ENCODE data around the gene DERL2.
A peak's percentile ranks its signal among the peaks of the same experiment; 100 is the strongest.

DERL2 gene

DNA sequence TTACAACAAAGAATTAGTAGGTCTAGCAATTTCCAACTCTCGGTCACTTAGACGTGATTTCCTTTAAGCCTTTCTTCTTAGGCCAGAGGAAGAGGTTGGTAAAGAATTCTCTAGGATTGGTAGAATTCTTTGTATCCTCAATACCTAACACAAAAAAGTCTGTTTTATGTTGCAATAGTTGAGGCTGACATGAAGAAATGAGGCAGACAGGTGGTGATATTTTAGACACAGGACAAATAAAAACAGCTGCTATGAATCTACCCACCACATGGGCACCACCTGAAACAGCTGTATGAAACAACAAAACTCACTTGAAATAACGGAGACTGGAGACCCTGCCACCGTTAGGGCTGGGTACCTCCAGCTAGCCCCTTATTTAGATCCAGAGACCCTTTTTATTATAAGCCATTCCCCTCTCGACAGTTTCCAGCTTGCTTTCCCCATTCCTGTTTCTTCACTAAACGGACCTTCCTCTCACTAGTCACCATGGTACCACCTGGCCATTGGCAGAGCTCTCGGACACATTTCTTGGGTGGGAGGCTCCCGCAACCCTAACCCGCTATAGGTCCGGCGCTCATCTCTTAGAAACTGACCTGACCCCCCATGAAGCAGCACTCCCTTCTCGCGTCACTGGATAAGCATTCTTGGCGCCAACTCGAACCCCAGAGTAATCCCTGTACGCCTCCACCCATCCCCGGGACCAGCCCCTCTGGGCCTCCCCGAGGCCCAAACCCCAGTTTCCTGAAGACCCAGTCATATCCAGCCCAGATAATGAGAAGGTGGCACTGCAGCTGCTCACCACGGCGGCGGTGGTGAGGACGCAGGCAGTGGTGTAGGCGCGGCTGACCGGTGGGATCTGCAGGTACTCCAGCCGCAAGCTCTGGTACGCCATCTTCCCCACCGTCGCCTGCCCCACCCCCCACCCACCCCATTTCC is at the start of gene DERL2:
Gene DERL2 (minus strand): TSS at position 909 of the 936 bp plus-strand sequence. CDS start 17 bp downstream, at position 892.
- DNase-seq, result peak; percentile 6

DNA sequence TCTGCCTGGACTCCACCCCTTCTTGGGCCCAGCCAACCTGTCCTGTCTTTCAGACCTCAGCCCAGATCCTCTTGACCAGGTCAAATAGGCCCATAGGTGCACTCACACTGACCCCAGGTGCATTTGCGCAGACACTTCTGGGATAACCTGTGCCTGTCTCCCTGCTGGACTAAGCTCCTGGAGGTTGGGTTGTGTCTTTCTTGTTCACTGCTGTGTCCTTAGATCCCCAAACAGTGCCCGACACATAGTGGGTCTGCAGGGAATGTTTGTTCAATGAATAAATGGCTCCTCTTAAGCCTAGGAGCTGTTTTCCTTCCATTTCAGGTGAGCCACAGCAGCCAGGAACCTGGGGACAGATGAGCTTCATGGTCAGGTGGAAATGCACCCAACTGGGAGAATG is 49.5 kb upstream of the DERL2 start:
- DNase-seq, result no peak

DNA sequence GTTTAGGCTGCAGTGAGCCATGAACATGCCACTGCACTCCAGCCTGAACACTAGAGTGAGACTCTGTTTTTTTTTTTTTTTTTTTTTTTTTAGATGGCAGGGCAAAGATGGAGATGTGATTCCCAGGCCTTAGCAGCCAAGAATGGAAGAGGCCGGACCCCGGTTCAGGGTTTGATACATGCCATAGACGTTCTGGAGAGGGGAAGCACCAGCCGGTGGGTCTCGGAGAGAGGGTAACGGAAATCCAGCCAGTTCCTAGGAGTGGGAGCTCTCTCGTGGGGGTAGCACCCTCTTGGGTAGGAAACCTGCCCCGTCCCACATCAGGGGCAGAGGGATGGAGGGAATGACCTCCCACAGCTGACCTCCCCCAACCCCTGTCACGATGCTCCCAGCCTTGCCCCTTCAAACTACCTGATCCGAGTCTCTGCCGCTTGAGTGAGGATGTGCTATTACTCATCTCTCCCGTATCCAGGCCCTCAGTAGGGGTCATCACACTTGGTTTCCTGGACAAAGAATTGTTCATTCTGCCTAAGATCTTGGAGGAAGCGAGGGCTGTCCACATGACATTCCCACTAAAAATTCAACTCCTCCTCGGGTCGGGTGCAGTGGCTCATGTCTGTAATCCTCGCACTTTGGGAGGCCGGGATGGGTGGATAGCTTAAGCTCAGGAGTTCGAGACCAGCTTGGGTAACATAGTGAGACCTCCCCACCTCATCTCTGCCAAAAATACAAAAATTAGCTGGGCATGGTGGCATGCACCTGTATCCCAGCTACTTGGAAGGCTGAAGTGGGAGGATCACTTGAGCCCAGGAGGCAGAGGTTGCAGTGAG is 47.7 kb upstream of the DERL2 start:
- no peak for DNase-seq

DNA sequence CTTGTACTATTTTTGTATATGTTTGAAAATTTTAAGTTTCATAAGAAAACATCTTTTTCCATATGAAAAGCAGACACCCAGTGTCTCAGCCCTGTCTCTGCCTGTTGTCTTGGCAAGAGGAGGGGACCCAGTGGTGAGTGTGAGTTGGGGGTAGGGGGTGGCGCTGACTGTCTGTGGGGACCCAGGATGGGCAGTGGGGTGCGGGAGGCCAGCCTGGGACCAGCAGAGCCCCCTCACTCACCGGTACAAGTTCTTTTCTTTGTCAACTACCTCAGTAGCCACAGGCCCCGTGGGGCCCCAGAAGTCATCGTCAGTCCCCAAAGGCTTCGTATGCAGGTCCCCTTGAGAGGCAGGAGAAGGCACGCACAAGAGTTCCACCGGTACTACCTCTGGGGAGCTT is 46.6 kb upstream of the DERL2 start:
- DNase-seq, result no peak

DNA sequence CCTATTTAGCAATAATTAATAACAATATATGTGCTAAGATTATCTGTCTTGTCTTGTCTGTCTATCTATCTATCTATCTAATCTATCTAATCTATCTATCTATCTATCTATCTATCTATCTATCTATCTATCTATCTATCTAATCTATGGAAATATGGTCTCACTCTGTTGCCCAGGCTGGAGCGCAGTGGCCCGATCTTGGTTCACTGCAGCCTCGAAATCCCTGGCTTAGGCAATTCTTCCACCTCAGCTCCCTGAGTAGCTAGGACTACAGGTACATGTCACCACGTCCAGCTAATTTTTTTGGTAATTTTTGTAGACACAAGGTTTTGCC is 45.1 kb upstream of the DERL2 start:
- DNase-seq, result no peak

DNA sequence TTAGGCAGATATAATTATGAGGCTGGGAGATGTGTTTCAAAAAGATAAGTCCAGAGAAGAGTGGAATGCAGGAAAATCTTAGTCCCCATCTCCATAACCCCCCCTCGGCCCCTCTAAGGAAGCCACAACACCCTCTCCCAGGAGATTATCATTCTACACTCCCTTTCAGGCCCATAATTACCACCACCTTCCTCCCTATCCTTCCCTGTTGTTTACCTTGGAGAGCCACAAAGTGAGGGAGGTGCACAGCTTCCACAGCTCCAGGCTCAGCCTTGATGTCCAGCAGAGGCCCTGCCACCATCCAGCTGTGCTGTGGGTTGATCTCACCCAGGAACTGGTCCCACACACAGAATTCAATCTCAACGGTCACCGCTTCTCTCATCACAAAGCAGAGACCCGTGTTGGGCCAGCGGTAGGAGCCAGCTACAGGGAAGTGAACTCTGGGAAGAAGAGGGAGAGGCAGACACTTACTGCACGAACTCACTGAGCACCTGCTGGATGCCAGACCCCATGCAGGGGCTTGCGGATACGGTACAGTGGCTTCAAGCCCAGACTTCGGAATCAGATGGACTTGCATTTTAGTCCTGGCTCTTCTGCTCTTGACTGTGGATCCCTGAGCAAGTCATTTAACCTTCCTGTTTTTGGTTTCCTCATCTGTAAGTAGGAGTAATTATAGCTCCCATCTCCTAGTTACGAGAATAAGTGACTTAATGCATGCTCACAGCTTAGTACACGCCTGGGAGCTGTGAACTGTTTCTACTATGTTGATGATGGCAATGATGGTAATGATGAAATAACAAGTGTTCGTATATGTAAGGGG is 44.5 kb upstream of the DERL2 start:
- no peak for DNase-seq

DNA sequence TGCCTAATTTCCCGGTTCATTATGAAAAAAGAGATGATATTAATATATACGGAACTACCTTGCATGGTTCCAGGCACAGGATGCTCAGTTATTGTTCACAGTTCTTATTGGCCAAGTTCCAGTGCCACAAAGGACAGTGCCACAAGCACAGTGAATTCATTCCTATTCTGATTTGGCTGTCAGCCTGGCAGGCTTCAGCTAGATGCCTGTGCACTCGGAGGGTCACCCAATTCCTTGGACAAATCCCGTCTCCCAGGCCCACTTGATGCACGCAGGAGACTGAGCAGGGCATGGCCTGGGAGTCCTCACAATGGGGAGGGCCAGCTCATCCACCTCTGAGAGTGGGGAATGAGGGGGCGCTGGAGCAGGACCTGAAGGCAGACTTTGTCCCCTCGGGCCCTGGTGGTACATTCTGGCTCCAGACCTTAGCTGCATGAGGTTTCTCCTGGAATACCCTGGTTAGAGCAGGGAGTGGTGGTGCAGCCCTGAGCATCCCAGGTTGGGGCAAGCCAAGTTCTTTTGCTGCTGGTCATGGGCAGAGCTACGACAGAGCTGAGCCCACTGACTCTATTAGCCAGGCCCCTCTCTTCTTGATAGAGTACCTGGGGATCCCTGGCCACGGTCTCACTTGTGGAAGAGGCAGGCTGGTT is 41.7 kb upstream of the DERL2 start:
- DNase-seq, result no peak

DNA sequence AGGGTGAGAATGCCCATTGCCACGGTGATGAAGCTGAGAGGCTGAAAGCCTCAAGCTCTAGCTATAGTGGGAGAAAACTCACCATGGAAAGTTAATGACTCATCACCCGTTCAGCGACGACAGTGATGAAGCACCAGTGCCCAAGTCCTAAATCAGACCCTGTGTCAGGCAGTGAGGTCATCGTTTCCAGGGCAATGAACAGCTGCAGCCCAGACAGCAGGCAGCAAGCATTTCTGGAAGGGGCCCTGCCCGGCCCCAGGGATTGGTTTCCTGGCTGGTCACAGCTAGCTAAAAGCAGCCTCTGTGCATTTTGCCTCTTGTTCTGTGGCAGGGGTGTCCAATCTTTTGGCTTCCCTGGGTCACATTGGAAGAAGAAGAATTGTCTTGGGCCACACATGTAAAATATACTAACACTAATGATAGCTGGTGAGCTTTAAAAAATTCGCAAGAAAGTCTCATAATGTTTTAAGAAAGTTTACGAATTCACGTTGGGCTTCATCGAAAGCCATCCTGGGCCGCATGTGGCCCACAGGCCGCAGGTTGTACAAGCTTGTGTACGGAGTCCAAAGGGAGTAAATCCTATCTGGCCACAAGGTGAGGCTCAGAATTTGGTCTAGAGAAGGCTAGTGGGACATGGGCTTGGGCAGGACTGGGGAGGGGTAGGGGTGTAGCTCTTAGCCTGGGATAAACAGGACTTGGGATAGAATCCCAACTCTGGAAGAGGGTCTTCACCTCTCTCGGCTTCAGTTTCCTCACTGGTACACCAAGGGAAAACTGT is 41.0 kb upstream of the DERL2 start:
- peak; percentile 29 for DNase-seq

DNA sequence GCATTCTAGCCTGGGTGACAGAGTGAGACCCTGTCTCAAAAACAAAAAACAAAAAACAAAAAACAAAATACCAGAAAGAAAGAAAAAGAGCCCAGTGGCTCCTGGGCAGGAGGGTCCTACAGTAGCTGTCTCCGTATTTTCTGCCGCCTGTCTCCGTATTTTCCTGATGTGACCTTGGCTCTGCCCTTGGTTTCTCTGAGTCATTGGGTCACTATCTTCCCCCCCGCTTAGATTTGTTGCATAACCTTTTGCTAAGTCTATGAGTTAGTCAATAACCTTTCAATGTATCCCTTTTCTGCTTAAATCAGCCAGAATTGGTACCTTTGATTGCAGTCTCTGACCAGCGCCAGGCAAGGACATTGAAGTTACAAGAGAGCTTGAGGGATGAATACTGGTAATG is 37.3 kb upstream of the DERL2 start:
- DNase-seq, result no peak

DNA sequence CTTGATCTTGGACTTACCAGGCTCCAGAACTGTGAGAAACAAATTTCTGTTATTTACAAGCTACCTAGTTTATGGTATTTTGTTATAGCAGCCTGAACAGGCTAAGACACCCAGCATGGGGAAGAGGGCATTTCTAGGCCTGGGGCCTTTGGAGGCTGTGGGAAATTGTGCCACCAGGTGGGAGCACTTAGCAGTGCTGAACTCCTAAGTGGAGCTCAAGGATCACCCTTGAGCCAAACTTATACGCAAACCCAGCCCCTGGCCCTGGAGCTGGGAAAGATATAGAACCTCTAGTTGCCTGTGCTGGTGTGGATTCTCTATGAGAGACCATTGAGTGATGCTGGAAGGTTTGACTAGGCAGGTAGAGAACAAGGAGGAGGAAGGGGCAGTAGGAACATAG is 36.5 kb upstream of the DERL2 start:
- no peak for DNase-seq

DNA sequence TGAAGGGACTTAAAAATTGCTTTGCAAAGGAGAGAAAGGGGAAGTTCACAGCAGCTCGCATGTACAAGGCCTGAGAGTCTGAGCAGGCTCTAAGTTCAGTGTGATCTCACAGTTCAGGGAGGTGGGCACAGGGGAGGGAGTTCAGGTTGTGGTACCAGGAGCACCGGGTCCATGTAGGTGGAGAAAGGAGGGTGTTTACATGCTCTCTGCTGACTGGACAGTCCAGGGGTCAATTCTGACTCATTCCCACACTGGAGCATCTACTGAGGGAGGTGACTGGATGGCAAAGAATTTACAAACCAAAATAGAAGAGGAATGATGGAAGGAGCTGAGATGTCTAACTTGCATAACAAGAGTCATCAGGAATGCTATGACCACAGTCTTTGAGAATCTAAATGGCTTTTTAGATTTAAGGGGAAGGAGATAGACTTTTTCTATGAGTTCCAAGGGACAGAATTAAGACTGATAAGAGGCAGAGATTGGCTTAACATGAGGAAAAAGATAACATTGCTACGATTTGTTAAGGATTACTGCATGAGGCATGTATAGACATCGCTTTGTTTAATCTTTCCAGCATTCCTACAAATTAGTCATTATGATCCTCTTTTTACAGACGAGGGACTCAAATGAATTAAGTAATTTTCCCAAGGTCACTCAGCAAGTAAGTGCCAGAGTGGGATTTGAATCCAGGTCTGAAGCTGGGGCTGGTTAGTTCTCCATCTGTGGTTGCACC is 30.2 kb upstream of the DERL2 start:
- no peak for DNase-seq

DNA sequence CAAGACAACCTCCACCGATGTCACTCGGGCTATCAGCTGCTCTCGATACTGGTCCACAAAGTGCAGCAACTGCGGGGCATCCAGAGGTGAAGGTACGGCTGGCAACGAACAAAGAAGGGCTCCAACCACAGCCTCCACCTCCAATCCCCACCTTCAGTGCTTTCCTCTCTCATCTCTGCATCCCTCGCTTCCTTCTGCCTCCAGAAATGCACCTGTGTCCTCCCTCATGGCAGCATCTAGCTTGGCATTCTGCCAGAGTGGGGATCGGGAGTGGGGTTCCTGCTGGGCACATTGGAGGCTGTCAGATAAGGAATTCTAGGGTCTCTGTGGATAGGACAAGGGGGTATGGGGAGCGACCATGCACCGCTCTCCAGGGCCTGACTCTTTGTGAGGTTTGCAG is 29.0 kb upstream of the DERL2 start:
- no peak for DNase-seq

DNA sequence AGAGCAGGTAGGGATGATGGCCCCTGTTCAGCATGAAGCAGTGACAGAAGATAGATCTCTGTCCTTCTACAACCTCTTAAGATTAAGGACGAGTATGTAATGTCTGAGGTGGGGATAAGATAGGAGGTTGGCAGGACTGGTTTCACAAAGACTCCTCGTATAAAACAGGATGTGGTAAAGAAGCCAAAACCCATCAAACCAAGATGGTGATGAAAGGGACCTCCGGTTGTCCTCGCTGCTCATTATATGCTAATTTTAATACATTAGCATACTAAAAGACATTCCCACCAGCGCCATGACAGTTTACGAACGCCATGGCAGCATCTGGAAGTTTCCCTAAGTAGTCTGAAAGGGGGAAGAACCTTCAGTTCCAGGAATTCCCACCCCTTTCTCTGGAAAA is 27.6 kb upstream of the DERL2 start:
- no peak for DNase-seq

DNA sequence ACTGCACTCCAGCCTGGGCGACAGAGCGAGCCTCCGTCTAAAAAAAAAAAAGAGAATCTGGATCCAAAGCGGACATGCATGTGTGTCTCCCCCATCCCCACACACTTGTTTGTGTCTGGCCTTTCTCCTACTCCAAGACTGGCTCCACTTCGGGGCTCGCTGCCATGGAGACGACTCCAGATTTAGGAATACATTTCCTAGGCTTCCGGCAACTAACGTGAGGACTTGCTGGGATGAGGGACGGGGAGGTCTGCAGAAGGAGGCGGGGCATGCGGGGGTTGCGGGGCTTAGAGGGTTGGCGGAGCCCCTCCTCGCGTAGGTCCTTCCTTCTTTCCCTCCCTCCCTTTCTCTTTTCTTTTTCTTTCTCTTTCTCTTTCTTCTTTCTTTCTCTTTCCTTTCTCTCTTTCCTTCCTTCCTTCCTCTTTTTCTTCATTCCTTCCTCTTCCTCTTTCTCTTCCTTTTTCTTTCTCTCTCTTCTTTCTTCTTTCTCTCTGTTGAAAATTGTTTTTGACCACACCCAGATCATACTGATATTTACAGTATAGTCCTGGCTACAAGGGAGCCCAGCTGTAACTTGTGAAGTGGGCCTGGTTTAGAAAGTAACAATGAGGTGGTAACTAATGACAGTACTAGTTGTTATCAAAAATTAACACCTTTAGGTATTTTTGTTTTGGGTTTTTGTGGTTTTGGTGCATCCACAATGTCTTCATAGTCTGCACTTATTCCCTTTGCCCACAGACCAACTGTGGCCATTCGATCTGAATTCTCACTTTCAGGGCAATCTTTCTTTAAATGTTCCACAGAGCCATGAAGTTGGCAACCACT is 25.6 kb upstream of the DERL2 start:
- no peak for DNase-seq

DNA sequence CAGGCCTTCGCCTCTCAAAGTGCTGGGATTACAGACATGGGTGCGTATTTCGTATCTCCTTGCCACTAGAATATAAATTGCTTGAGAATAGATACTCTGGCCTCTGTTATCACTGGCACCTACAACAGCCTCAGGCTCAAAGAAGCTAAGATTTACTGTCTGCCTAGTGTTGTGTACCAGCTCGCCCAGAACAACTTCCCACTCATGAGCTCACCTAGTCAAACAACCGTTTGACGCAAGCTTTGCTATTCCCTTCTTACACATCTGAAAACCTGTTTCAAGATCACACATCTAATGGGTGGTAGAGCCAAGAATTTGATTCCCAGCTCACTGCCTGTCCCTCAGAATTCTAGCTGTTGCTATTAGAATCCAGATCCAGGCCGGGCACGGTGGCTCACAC is 24.8 kb upstream of the DERL2 start:
- DNase-seq, result no peak

DNA sequence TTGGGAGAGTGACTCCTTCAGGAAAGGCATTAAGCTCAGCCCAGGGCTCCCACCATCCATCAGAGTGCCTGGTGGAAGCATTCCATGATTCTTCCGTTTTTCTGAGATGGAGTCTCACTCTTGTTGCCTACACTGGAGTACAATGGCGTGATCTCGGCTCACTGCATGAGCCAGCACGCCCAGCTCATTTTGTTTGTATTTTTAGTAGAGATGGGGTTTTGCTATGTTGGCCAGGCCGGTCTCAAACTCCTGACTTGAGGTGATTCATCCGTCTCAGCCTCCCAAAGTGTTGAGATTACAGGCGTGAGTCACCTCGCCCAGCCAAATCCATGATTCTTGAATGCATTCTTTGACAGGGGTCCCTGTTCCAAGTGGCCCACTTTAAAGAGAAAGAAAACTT is 23.5 kb upstream of the DERL2 start:
- DNase-seq, result no peak

DNA sequence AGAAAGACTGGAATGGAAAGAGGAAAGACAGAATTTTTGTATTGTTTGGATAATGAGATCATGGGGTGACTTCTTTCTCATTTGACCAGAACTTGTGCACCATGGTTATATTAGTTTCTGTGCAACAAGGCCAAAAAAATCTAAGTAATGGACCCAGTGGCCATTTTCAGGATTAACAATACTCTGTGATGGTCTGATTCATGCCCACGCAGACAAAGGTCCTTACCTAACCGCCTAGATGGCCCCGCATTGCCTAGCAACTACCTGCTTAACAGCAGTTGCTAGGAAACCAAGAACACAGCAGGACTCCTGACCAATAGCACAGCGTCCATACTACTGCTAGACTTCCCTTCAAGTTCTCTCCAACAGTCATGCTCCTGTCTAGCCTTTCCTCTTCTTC is 22.8 kb upstream of the DERL2 start:
- DNase-seq, result no peak

DNA sequence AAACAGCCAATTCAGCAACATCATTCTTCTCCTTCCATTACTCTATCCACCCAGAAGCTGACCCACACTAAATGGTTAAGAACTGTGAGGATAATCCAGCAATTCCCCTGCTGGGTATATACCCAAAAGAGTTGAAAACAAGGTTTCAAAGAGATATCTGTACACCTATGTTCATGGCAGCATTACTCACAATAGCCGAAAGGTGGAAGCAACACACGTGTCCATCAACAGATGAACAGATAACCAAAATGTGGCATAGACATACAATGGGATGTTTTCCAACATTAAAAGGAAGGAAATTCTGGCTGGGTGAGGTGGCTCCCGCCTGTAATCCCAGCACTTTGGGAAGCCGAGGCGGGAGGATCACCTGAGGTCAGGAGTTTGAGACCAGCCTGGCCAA is 20.3 kb upstream of the DERL2 start:
- no peak for DNase-seq

DNA sequence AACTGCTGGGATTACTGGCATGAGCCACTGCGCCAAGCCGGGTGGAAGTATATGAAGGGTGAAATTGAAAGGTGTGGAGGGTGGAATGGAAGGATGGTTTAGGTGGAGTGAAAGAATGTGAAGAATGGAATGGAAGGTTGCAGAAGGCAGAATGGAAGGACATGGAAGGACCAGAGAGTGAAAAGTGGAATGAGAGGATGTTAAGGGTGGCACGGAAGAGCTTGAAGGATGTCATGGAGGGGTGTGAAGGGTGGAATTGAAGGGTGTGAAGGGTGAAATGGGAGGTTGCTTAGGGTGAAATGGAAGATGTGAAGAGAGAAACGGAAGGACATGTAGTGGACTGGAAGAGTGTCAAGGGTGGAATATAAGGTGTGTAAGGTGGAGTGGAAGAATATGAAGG is 16.6 kb upstream of the DERL2 start:
- no peak for DNase-seq

DNA sequence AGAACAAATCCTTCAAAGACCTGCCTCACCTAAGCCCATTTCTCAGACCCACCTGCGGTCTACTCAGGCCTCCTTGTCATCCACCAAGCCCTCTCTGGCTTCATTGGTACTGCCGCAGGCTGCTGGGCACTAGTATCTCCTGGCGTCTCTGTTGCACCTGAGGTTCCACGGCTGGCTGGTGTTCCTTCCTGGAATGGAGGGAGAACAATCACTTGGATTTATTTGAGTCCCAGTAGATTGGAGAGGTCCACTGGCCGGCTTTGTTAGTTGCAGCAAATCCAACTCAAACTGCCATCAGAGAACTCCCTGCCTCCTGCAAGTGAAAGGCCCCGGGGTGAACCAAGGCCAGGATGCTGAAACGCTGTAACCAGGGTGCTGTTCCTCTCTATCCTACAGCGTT is 15.7 kb upstream of the DERL2 start:
- DNase-seq, result no peak
